Stimulated activated CD8-positive, alpha-beta memory T cell treated with anti-CD3 and anti-CD28 coated beads, Interleukin-4, amount 100 ng/mL, for 1 hour (primary cell): Measurements from ENCODE around the gene C1orf21.
"Not testable (repeated sequence)": the region's sequence is repeated elsewhere in the genome, so short reads cannot be mapped to it uniquely, and the experiment has no call there.

ENCODE experiments used
- DNase-seq, 2 donors: peaks; one replicate each; pipeline ENCODE4 v3.0.0-alpha.2; 2020; ENCODE audit warnings: low read depth in 2 of 2, low spot score in 1 of 2

C1orf21 gene

DNA sequence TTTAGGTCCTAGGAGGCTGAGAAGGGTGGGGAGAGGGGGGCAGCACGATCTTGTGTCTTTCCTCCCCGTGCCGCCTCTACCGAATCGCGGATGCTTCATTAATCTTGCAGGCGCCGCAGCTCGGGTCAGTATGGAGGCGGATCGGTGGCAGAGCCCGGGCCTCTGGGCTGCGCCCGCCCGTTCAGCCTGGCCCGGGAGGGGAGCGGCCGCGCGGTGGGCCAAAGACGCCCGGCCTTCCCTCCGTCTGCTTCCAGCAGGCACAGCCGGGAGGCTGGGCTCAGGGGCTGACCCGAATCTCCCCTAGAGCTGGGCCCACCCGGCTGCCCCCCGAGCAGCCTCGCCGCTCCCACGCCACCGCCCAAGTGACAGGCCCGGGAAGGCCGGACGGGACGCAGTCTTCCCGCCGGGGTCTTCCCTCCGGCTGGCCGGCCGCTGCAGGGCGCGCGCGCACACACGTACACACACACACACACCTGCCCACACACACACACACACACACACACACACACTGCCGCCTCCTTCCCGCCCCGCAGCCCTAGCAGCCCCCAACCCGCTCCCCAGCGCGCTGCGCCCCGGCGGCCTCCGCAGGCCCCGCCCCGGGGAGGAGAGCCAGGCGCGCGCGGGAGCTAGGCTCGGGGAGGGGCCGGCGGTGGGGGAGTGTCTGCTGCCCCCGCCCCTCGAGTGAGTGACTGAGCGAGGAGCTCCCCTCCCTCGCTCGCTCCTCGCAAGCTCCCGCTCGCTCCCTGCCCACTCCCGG, at the start of gene C1orf21:
Gene C1orf21 (plus strand): TSS at position 718 of the 757 bp plus-strand sequence. CDS start 90,481 bp downstream, outside the sequence.
- DNase-seq = peak; percentile 46 to 47

- not testable (repeated sequence) for DNase-seq
Observed at GRCh38 chr1:184337865-184338264, 49.0 kb upstream of the C1orf21 start.

- DNase-seq = no peak
Observed at GRCh38 chr1:184340984-184341383, 45.8 kb upstream of the C1orf21 start.

- DNase-seq = no peak
Observed at GRCh38 chr1:184350573-184350972, 36.3 kb upstream of the C1orf21 start.

- no peak for DNase-seq
Observed at GRCh38 chr1:184351416-184351975, 35.3 kb upstream of the C1orf21 start.

DNA sequence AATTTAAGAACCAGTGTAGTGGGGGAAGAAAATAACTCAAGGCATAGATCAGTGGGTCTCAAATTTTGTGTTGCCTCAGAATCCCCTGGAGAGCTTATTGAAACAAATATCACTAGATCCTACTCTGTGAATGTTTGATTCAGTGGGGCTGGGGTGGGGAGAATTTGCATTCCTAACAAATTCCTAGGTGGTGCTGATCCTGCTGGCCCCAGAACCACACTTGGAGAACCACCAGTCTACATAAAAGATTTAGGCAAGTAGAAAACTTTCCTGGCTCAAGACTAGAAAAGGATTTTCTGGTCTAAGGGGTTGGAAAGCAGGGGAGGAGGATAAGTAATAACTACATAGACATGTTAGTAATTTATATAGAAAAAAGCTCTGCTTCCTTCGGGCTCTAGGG, 34.1 kb upstream of the C1orf21 start:
- no peak for DNase-seq

GRCh38 chr1:184354719-184355118, 32.1 kb upstream of the C1orf21 start:
- DNase-seq = no peak

DNA sequence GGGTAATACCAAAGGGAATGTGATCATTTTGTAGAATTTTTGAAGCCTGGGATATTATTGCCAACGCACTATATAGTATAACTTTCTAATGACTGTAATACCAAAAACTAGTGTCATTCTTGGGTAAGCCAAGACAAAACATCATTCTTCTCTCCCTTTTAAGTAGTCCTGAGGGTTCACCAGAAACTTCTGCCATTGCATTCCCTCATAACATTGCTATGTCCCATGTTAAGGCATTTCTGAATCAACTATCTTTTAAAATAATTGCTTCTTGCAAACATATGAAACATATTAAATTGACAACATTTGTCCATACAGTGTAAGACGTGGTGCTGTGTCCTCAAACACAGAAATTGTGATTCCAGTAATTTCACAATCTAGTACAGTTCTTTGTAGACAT, 29.9 kb upstream of the C1orf21 start:
- no peak for DNase-seq

DNA sequence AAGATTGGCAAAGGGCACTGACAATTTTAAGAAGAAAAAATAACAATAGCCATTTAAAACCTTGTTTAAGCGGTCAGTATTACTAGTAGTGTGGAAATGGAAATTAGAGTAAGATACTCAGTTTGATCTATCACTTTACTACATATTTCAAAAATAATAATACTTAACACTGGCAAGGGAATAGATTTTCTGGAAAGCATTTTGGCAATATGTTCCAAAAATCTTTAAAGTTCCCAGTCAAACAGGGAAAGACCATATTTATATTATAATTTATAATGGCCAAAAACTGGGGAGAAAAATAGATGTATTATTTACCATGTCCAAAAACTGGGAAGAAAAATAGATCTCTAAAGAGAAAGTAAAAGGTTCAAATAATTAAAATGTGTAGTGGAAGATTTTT, 28.6 kb upstream of the C1orf21 start:
- no peak for DNase-seq

DNA sequence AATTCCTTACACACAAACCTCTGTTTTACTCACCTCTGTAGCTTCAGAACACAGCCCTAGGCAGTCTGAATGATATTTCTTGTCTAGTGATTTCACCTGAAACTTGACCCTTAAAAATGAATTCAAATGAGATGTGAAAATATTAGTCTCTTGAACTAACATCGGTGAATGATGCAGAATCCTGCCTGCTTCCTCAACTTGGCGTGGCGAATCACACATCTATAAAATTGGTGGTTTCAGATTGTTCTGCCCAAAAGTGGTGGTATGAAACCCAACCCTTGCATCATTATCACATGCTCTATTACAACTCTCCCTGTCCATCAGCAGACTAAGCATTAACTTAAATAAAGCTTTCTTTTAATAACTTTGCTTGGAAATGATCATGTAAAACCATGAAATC, 26.9 kb upstream of the C1orf21 start:
- DNase-seq = no peak

GRCh38 chr1:184362876-184363275, 24.0 kb upstream of the C1orf21 start:
- DNase-seq = no peak

- no peak for DNase-seq
Observed at GRCh38 chr1:184365699-184366098, 21.1 kb upstream of the C1orf21 start.

DNA sequence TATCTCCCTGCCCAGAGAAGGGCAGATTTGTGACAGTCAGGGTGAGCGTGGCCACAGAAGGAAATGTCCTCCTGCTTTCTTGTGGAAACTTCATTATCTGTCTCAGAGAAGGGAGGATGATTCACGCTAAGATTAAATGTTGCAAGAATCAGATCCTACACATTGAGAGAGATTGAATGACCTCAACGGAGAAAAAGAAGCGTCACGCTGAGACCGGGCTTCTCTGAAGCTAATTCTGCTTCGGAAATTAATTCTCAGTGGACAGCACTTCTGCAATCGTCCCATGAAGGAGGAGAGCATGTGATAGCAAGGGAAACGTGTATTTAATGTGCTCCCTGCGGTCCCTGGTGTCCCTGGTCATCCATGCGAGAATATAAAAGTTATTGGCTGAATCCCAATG, 19.8 kb upstream of the C1orf21 start:
- DNase-seq = no peak

DNA sequence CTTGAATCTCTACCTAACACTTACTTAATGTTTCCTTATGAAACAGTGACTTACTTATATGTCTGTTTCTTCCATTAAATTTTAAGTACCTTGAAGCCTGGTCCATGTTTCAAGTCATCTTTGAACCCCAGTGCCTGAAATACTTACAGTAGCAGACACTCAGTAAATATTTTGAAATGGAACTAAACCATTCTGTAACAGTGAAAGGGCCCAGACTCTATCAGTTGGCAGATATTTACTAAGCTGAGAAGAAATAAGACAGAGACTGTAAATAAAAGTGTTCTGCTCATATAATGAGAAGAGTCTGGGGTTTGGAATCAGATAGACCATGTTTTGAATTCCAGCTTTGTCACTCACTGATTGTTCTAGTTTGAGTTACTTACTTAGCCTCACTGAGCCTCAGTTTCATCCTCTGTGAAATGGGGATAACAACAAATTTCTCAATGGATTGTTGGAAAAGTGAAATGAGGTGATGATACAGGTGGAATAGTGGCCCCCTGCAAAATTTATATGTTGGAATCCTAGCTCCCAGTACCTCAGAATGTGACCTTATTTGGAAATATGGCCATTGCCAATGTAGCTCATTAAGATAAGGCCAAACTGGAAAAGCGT, 19.3 kb upstream of the C1orf21 start:
- no peak for DNase-seq

GRCh38 chr1:184368354-184368753, 18.5 kb upstream of the C1orf21 start:
- no peak for DNase-seq

DNA sequence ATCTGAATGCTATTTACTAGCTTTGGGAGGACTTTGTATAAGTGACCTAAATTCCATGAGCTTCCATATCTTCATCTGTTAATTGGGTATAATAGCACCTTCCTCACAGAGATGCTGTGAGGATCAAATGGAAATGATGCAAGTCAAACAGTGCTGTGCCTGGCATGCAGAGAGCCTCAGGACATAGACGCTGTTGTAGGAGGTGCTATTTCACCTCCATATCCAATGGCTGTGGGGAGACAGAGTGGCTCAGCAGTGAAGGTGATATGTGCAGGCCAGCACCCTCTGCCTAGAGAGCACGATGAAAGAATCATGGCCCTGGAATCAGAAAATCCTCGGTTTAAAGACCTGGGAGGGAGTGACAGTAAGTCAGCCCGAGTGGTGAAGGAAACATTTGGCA, 16.0 kb upstream of the C1orf21 start:
- DNase-seq = no peak

DNA sequence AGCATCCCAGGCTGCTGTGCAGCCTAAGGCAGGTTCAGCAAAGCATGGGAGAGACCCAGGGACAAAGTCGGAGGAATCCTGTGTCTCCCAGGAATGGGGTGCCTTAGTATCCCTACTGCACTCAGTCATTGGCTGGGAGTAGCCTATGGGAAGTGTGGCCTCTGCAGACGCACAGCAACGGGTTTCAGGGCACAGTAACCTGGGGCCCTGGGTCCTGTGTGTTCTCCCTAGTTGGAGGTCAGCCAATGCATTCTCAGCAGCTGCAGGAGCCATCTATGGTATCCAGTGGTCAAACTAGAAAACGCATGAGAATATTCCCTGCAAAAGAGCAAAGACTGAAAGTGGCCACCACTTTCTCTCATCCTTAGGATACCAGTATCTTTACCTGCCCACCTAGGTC, 13.7 kb upstream of the C1orf21 start:
- DNase-seq = no peak

GRCh38 chr1:184376369-184376768, 10.5 kb upstream of the C1orf21 start:
- no peak for DNase-seq

GRCh38 chr1:184379111-184379752, 7.6 kb upstream of the C1orf21 start:
- DNase-seq = no peak

- no peak for DNase-seq
Observed at GRCh38 chr1:184380468-184380867, 6.4 kb upstream of the C1orf21 start.

GRCh38 chr1:184383772-184384323, 3.0 kb upstream of the C1orf21 start:
- DNase-seq = no peak

GRCh38 chr1:184385865-184386311, 941 bp upstream of the C1orf21 start:
- no peak for DNase-seq
